Bronchial epithelial cell (primary cell): ENCODE data around the gene CFAP206. TPM values are rescaled to one million over a fixed set of nuclear protein-coding genes. Genes with fewer than 3 reads are reported as not detected.
A peak's percentile ranks its signal among the peaks of the same experiment; 100 is the strongest.

Source experiments
- DNase-seq: peaks from one replicate; pipeline ENCODE4 v3.0.0-alpha.2; 2010; ENCODE audit warnings: low read depth
- FAIRE-seq: peaks from 2 replicates; lab custom pipeline; 2011; peaks lifted over from hg19 to GRCh38; lab: Jason Lieb, UNC
- H3K27me3 ChIP-seq: 2 replicates; pipeline ENCODE4 v1.5.1; 2011; ENCODE audit warnings: low read length; ENCODE audit not compliant: control insufficient read depth, insufficient read depth
- H3K36me3 ChIP-seq: 2 replicates; pipeline ENCODE4 v1.5.1; 2011; ENCODE audit warnings: low read length; ENCODE audit not compliant: control insufficient read depth, insufficient read depth
- H3K4me3 ChIP-seq: 2 replicates; pipeline ENCODE4 v1.5.1; 2011; ENCODE audit warnings: mild to moderate bottlenecking, low read depth, low read length, control low read depth
- CTCF ChIP-seq: IDR thresholded peaks from 2 replicates; pipeline ENCODE4 v1.5.1; 2011; ENCODE audit warnings: mild to moderate bottlenecking, moderate library complexity, low read length, control low read depth, inconsistent platforms; ENCODE audit not compliant: insufficient read depth, severe bottlenecking
- total RNA-seq: library from RNA; depleted of rRNA; stranded (reverse); fragments of >200 nt; gene quantifications from 2 replicates; pipeline ENCODE4 v1.2.1, GENCODE V29; 2014

Gene CFAP206
- total RNA-seq, 1 donor from 2014 or later = not detected

DNA sequence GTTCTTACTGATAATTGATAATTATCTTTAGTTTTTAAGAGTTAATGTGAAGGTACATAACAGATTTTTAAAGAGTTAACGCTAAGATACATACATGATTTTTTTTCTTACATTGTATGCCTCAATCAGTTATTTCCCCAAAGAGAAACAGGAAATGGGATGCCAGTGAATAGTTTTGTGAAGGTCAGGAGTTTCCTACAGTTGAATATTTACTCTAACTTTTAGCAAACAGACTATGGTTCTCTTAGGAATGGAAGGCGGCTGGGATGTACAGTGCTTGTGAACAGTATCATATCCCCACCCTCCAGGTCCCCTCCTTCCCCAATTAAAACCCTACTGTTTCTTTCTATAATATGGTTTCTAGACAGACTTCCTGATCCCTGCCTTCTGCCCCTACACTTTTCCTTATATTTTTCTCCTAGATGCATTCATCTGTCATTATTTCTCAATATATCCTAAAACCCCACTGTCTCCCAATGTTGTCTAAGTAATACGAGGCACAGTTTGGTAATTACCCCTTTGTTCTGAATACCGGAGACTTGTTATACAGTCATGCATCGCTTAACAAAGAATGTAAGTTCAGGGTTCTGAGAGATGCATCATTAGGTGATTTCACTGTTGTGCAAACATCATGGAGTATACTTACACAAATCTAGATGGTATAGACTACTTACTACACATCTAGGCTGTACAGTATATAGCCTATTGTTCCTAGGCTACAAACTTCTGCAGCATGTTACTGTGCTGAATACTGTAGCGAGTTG, 94.2 kb downstream of the CFAP206 start:
- DNase-seq = peak; percentile 75
- Histone ChIP-seq H3K36me3 (peaks cover 8% of the 10 kb centered on the region), H3K27me3 (no peaks in the 10 kb centered on the region), H3K4me3 (no peak overlapping the region)
- no peak for FAIRE-seq
- no peak for TF ChIP-seq CTCF

DNA sequence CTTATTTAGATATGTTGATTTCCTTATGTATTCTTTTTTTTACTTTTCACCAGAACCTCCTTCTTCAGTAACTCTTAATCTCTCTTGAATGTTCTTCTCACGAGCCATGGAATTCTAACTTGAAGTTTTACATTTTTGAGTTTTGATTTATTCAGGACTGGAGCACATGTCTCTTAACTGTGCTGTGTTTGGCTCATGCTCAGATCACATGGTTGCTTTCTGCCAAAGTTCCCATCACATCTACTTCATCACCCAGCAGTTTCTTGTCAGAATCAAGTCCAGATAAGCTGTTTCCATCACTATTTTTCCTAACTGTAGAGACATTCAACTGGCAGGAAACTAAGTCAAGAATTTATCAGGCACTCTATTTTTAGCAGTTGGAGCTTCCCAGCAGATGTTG, 96.7 kb downstream of the CFAP206 start:
- peaks cover 8% of the 10 kb centered on the region for H3K36me3 ChIP-seq
- no peaks in the 10 kb centered on the region for H3K27me3 ChIP-seq
- DNase-seq = no peak
- no peak overlapping the region for H3K4me3 ChIP-seq
- FAIRE-seq = no peak
- TF ChIP-seq CTCF = no peak

Other genes starting within 250 kb of the CFAP206 start
- 5.0 and 7.2 TPM in 2 replicates for gene SMIM8, start 85.4 kb upstream of the CFAP206 start, total RNA-seq
- gene GJB7, start 78.7 kb upstream of the CFAP206 start, total RNA-seq = not detected in 2 replicates
- 1.6 and 3.1 TPM in 2 replicates for gene C6orf163, start 63.2 kb upstream of the CFAP206 start, total RNA-seq
- gene SLC35A1, start 65.0 kb downstream of the CFAP206 start, total RNA-seq = 12.2 and 14.5 TPM in 2 replicates
- gene RARS2, start 182.0 kb downstream of the CFAP206 start, total RNA-seq = 23.8 and 28.4 TPM in 2 replicates
- gene ORC3, start 182.2 kb downstream of the CFAP206 start, total RNA-seq = 11.0 and 11.1 TPM in 2 replicates